HepG2 (cell line): ENCODE data around the gene SMTNL1. TPM values are rescaled to one million over a fixed set of nuclear protein-coding genes. Genes with fewer than 3 reads are reported as not detected.
A peak's percentile ranks its signal among the peaks of the same experiment; 100 is the strongest.

Experiments
- AHR ChIP-seq: IDR thresholded peaks from 2 replicates; pipeline ENCODE4 v1.6.1; 2018; ENCODE audit warnings: missing genetic modification reagents, missing compliant biosample characterization
- FOXC1 ChIP-seq: sonication (generic); formaldehyde crosslinking; IDR thresholded peaks from 2 replicates; pipeline ENCODE4 v1.8.0; 2022; ENCODE audit warnings: mild to moderate bottlenecking, missing genetic modification reagents, borderline replicate concordance
- GABPB1 ChIP-seq: IDR thresholded peaks from 2 replicates; pipeline ENCODE4 v1.6.1; 2016; ENCODE audit warnings: mild to moderate bottlenecking, missing genetic modification reagents, moderate library complexity, missing compliant biosample characterization
- MAFK ChIP-seq, 2 experiments: IDR thresholded peaks in 1 of 2; conservative IDR thresholded peaks in 1 of 2; 2 replicates each; pipeline ENCODE4 v1.6.1; 2011; ENCODE audit warnings: improper control_type of control experiment in 2 of 2, low read length in 2 of 2
- NCOA2 ChIP-seq: sonication (generic); formaldehyde crosslinking; IDR thresholded peaks from 2 replicates; pipeline ENCODE4 v1.8.0; 2022; ENCODE audit warnings: inconsistent platforms
- NPAS2 ChIP-seq: sonication (generic); formaldehyde crosslinking; IDR thresholded peaks from 2 replicates; pipeline ENCODE4 v1.8.0; 2022; ENCODE audit warnings: mild to moderate bottlenecking, missing genetic modification reagents, borderline replicate concordance
- NR3C1 ChIP-seq: sonication (generic); formaldehyde crosslinking; IDR thresholded peaks from 2 replicates; pipeline ENCODE4 v1.4.0; 2020; ENCODE audit warnings: missing genetic modification reagents
- PAXIP1 ChIP-seq: sonication (generic); formaldehyde crosslinking; conservative IDR thresholded peaks from 2 replicates; pipeline ENCODE4 v1.4.0; 2020; ENCODE audit warnings: mild to moderate bottlenecking, missing genetic modification reagents, moderate library complexity
- RBM39 ChIP-seq: fragments of 200-400 bp; formaldehyde crosslinking; IDR thresholded peaks from one replicate; pipeline ENCODE4 v1.6.1; 2018; ENCODE audit warnings: antibody characterized with exemption, mild to moderate bottlenecking, low read depth, low read length; ENCODE audit not compliant: poor library complexity, severe bottlenecking
- REL ChIP-seq: sonication (generic); formaldehyde crosslinking; conservative IDR thresholded peaks from 2 replicates; pipeline ENCODE4 v1.8.0; 2022; ENCODE audit warnings: mild to moderate bottlenecking, missing genetic modification reagents, moderate library complexity
- RFX5 ChIP-seq: IDR thresholded peaks from 2 replicates; pipeline ENCODE4 v1.6.1; 2011; ENCODE audit warnings: low read depth, low read length, improper control_type of control experiment
- SSRP1 ChIP-seq: IDR thresholded peaks from 2 replicates; pipeline ENCODE4 v1.6.1; 2016; ENCODE audit warnings: control low read depth
- THRA ChIP-seq: sonication (generic); formaldehyde crosslinking; IDR thresholded peaks from 2 replicates; pipeline ENCODE4 v1.4.0; 2020; ENCODE audit warnings: missing genetic modification reagents, borderline replicate concordance
- ZFP90 ChIP-seq: sonication (generic); formaldehyde crosslinking; IDR thresholded peaks from 2 replicates; pipeline ENCODE4 v1.8.0; 2022; ENCODE audit warnings: missing genetic modification reagents, mild to moderate bottlenecking, inconsistent platforms, borderline replicate concordance
- ZNF101 ChIP-seq: sonication (generic); formaldehyde crosslinking; IDR thresholded peaks from 2 replicates; pipeline ENCODE4 v1.4.0; 2020; ENCODE audit warnings: mild to moderate bottlenecking, low read depth, missing genetic modification reagents, borderline replicate concordance
- ZNF326 ChIP-seq: sonication (generic); formaldehyde crosslinking; IDR thresholded peaks from 2 replicates; pipeline ENCODE4 v1.4.0; 2020; ENCODE audit warnings: missing genetic modification reagents, borderline replicate concordance
- ZNF441 ChIP-seq: sonication (generic); formaldehyde crosslinking; IDR thresholded peaks from 2 replicates; pipeline ENCODE4 v1.7.0; 2021; ENCODE audit warnings: missing genetic modification reagents, borderline replicate concordance
- ZNF615 ChIP-seq: sonication (generic); formaldehyde crosslinking; IDR thresholded peaks from 2 replicates; pipeline ENCODE4 v1.5.0; 2020; ENCODE audit warnings: mild to moderate bottlenecking, missing genetic modification reagents, borderline replicate concordance
- ZNF839 ChIP-seq: sonication (generic); formaldehyde crosslinking; IDR thresholded peaks from 2 replicates; pipeline ENCODE4 v1.4.0; 2020; ENCODE audit warnings: missing genetic modification reagents, mild to moderate bottlenecking, borderline replicate concordance
- ZUFSP ChIP-seq: sonication (generic); formaldehyde crosslinking; IDR thresholded peaks from 2 replicates; pipeline ENCODE4 v1.9.0; 2021; ENCODE audit warnings: missing genetic modification reagents, mild to moderate bottlenecking, borderline replicate concordance
- polyA plus RNA-seq, 8 experiments: library from polyadenylated mRNA; depleted of rRNA in 3 of 8; stranded (reverse) in 7 of 8; unstranded in 1 of 8; fragments of >200 nt; fragmentation: Illumina TruSeq in 4 of 8; extraction: Trizol in 4 of 8; gene quantifications; 2 replicates each; pipeline versions ENCODE4 v1.2.1 to v1.2.3, GENCODE V29; 2011 to 2016; ENCODE audit warnings: low read depth in 4 of 8, missing spikeins in 1 of 8, mixed read lengths in 1 of 8; ENCODE audit not compliant: insufficient read depth in 1 of 8
- total RNA-seq, 5 experiments: library from RNA; depleted of rRNA; stranded (reverse); fragments of >200 nt; fragmentation: Illumina TruSeq; extraction: Trizol; gene quantifications; 2 replicates each; pipeline ENCODE4 v1.2.3, GENCODE V29; 2016; ENCODE audit warnings: low read depth in 1 of 5

The SMTNL1 gene
- total and polyA plus RNA-seq, 2 of the 13 experiments (the other 11 are each of a cell fraction or from before 2014, with no cell fraction given) = 0.04 TPM; not detected in 1

GRCh38 chr11:57493507-57494503 lies 43.6 kb upstream of the SMTNL1 start (continued):
- TF ChIP-seq ZUFSP (CRISPR knock-in tag) (no peak), RFX5 (no peak), ZNF839 (no peak), REL (no peak), PAXIP1 (CRISPR knock-in tag) (peak; percentile 38; the same call in 1 of the 2 replicates), NPAS2 (CRISPR knock-in tag) (no peak), NCOA2 (CRISPR knock-in tag) (peak; percentile 59; the same call in 1 of the 2 replicates), MAFK (conservative IDR thresholded peaks at IDR 0.05 in 1 of 2, IDR thresholded peaks at IDR 0.05 in 1 of 2; ENCODE audit: low read length in 2 of 2) (no peak), ZNF615 (CRISPR knock-in tag) (no peak), ZNF326 (no peak), RBM39 (no peak), ZFP90 (CRISPR knock-in tag) (no peak), GABPB1 (CRISPR knock-in tag) (peak; percentile 54), THRA (CRISPR knock-in tag) (peak; percentile 58; the same call in 1 of the 2 replicates), NR3C1 (no peak), ZNF101 (CRISPR knock-in tag) (no peak), AHR (CRISPR knock-in tag) (0 out of 2 replicates have a peak, but pooled peaks have one; percentile 58), SSRP1 (CRISPR knock-in tag) (no peak; the same call in 1 of the 2 replicates), ZNF441 (CRISPR knock-in tag) (no peak), FOXC1 (CRISPR knock-in tag) (no peak; the same call in 1 of the 2 replicates)
